Gastroesophageal sphincter (tissue), 4 donors: Measurements from ENCODE around the gene GATAD2B. TPM values are rescaled to one million over a fixed set of nuclear protein-coding genes. Genes with fewer than 3 reads are reported as not detected.

Experiments
- ATAC-seq: fragments of 150-250 bp; one replicate; pipeline ENCODE4 v1.9.1; 2016; ENCODE audit warnings: mild to moderate bottlenecking, moderate library complexity
- H3K27ac ChIP-seq, 4 donors: fragments of 200-600 bp; sonication (generic) in 3 of 4; 1 replicate in 3 of 4; 2 replicates in 1 of 4; pipeline ENCODE4 v1.5.1; 2016 to 2019
- H3K27me3 ChIP-seq: fragments of 200-600 bp; sonication (generic); one replicate; pipeline ENCODE4 v1.5.1; 2019
- H3K36me3 ChIP-seq, 2 donors: fragments of 200-600 bp; sonication (generic); one replicate each; pipeline ENCODE4 v1.5.1; 2019; ENCODE audit warnings: control low read depth in 1 of 2
- H3K4me1 ChIP-seq, 3 donors: fragments of 200-600 bp; sonication (generic); 1 replicate in 2 of 3; 2 replicates in 1 of 3; pipeline ENCODE4 v1.5.1; 2016 to 2019; ENCODE audit warnings: control low read depth in 2 of 3
- H3K4me3 ChIP-seq, 2 donors: fragments of 200-600 bp; sonication (generic); one replicate each; pipeline ENCODE4 v1.5.1; 2019; ENCODE audit warnings: mild to moderate bottlenecking in 1 of 2, moderate library complexity in 1 of 2
- H3K9me3 ChIP-seq, 3 donors: fragments of 200-600 bp; sonication (generic); one replicate each; pipeline ENCODE4 v1.5.1; 2017 to 2019; ENCODE audit warnings: control low read depth in 2 of 3
- CTCF ChIP-seq, 4 experiments: fragments of 200-600 bp in 2 of 4; fragments of 450-650 bp in 2 of 4; sonication (generic) in 1 of 4; IDR thresholded peaks; one replicate each; pipeline ENCODE4 v1.5.1; 2017 to 2019; ENCODE audit warnings: antibody characterized with exemption in 4 of 4, mild to moderate bottlenecking in 2 of 4, moderate library complexity in 2 of 4
- EP300 ChIP-seq: sonication (generic); formaldehyde crosslinking; IDR thresholded peaks from one replicate; pipeline ENCODE4 v1.6.1; 2017; ENCODE audit warnings: antibody characterized with exemption, mild to moderate bottlenecking
- POLR2A ChIP-seq, 2 donors: fragments of 450-650 bp; IDR thresholded peaks; one replicate each; pipeline ENCODE4 v1.6.1; 2017; ENCODE audit warnings: antibody characterized with exemption in 2 of 2, mild to moderate bottlenecking in 2 of 2, moderate library complexity in 1 of 2
- POLR2AphosphoS5 ChIP-seq: sonication (generic); formaldehyde crosslinking; IDR thresholded peaks from one replicate; pipeline ENCODE4 v1.6.1; 2017; ENCODE audit warnings: antibody characterized with exemption
- WGBS, 2 donors: methylation state at CpG; one replicate each; pipeline ENCODE4 v1.1.5; 2018; ENCODE audit warnings: low coverage in 1 of 2; 5-methylcytosine and 5-hydroxymethylcytosine counted together
- total RNA-seq, 4 donors: library from RNA; depleted of rRNA; stranded (reverse); fragments of >200 nt; gene quantifications; one replicate each; pipeline ENCODE4 v1.1.0, GENCODE V29; 2016

The GATAD2B gene
- total RNA-seq, 4 donors from 2014 or later: 18.4 to 30.8 (median 23.8) TPM

GRCh38 chr1:153869486-153869885 lies 53.3 kb downstream of the GATAD2B start:
- TF ChIP-seq POLR2AphosphoS5 (no peak), POLR2A (IDR thresholded peaks at IDR 0.05) (no peak), EP300 (no peak)
- H3K9me3 ChIP-seq: no peaks in the 10 kb centered on the region
- H3K4me1 ChIP-seq: peaks cover 0 to 31% (median 0%) of the 10 kb centered on the region in 3 donors
- 79 to 90% methylated on average over 3 of the region's 3 CpGs for WGBS, 2 donors
- ATAC-seq: no peak
- no peaks in the 10 kb centered on the region for H3K27me3 ChIP-seq
- H3K27ac ChIP-seq: no peak overlapping the region
- no peaks in the 10 kb centered on the region for H3K36me3 ChIP-seq
- no peak overlapping the region for H3K4me3 ChIP-seq

GRCh38 chr1:153866045-153866850 lies 56.5 kb downstream of the GATAD2B start:
- Histone ChIP-seq H3K36me3 (no peaks in the 10 kb centered on the region), H3K4me3 (no peak overlapping the region), H3K27me3 (no peaks in the 10 kb centered on the region), H3K9me3 (no peaks in the 10 kb centered on the region), H3K27ac (no peak overlapping the region), H3K4me1 (peaks cover 0 to 25% (median 0%) of the 10 kb centered on the region in 3 donors)
- TF ChIP-seq POLR2A (IDR thresholded peaks at IDR 0.05) (no peak), POLR2AphosphoS5 (no peak), EP300 (no peak), CTCF (IDR thresholded peaks at IDR 0.05) (no peak)
- no peak for ATAC-seq
- 40 to 56% methylated on average over 4 to 6 of the region's 6 CpGs for WGBS, 2 donors

- no peaks in the 10 kb centered on the region for H3K27me3 ChIP-seq
- H3K27ac ChIP-seq: no peak overlapping the region
- ATAC-seq: no peak
- H3K4me1 ChIP-seq: peaks cover 0 to 8% (median 0%) of the 10 kb centered on the region in 3 donors
- no peak overlapping the region for H3K4me3 ChIP-seq
- TF ChIP-seq CTCF (IDR thresholded peaks at IDR 0.05): no peak
- no peak for TF ChIP-seq EP300
- TF ChIP-seq POLR2A (IDR thresholded peaks at IDR 0.05): no peak
- no peak for TF ChIP-seq POLR2AphosphoS5
- no peaks in the 10 kb centered on the region for H3K9me3 ChIP-seq
- peaks cover 0 to 4% of the 10 kb centered on the region in 2 donors for H3K36me3 ChIP-seq
- WGBS, 2 donors: 90% methylated on average over 3 of the region's 3 CpGs; no CpG with 5 or more reads in 1 of the 2 donors
These were observed 62.5 kb downstream of the GATAD2B start for GRCh38 chr1:153860285-153860684.

GRCh38 chr1:153857505-153857904 lies 65.3 kb downstream of the GATAD2B start:
- H3K9me3 ChIP-seq: no peaks in the 10 kb centered on the region
- H3K27me3 ChIP-seq: no peaks in the 10 kb centered on the region
- H3K36me3 ChIP-seq: peaks cover 0 to 15% of the 10 kb centered on the region in 2 donors
- H3K4me3 ChIP-seq: no peak overlapping the region
- no peak overlapping the region for H3K27ac ChIP-seq
- H3K4me1 ChIP-seq: no peaks in the 10 kb centered on the region
- no peak for ATAC-seq
- 89 to 90% methylated on average over 2 of the region's 2 CpGs for WGBS, 2 donors
- TF ChIP-seq POLR2A (IDR thresholded peaks at IDR 0.05): no peak
- no peak for TF ChIP-seq EP300
- TF ChIP-seq POLR2AphosphoS5: no peak
- TF ChIP-seq CTCF (IDR thresholded peaks at IDR 0.05): no peak

- H3K4me1 ChIP-seq: no peaks in the 10 kb centered on the region
- H3K27ac ChIP-seq: no peak overlapping the region
- TF ChIP-seq CTCF (IDR thresholded peaks at IDR 0.05) (no peak), POLR2A (IDR thresholded peaks at IDR 0.05) (no peak), POLR2AphosphoS5 (no peak), EP300 (no peak)
- H3K4me3 ChIP-seq: no peak overlapping the region
- H3K36me3 ChIP-seq: peaks cover 0 to 17% of the 10 kb centered on the region in 2 donors
- ATAC-seq: no peak
- no peaks in the 10 kb centered on the region for H3K27me3 ChIP-seq
- no peaks in the 10 kb centered on the region for H3K9me3 ChIP-seq
These were observed 66.0 kb downstream of the GATAD2B start for GRCh38 chr1:153856763-153857162.
